ENCODE measurements around the gene AXIN1. TPM values are rescaled to one million over a fixed set of nuclear protein-coding genes. Genes with fewer than 3 reads are reported as not detected.

The AXIN1 gene
- total and polyA plus RNA-seq, 2 of the 8 experiments (the other 6 are each of a cell fraction or from before 2014, with no cell fraction given) = 12.5 to 41.9 TPM

GRCh38 chr16:377419-377951, 25.0 kb upstream of the AXIN1 start (continued):
- no peak for TF ChIP-seq RNF2 (IDR thresholded peaks at IDR 0.05; ENCODE audit: borderline replicate concordance, low read depth, low read length, missing control alignments, poor library complexity, severe bottlenecking)
- no peak for TF ChIP-seq JUND (IDR thresholded peaks at IDR 0.05; ENCODE audit: low read length)
- no peak for TF ChIP-seq SUZ12 (IDR thresholded peaks at IDR 0.05; ENCODE audit: low read length)
- no peak for TF ChIP-seq EP300 (IDR thresholded peaks at IDR 0.05; ENCODE audit: borderline replicate concordance in 1 of 2, low read depth in 2 of 2, low read length in 2 of 2)
- no peak for TF ChIP-seq POU5F1 (IDR thresholded peaks at IDR 0.05; ENCODE audit: low read depth, low read length)
- TF ChIP-seq CBX8 (IDR thresholded peaks at IDR 0.05; ENCODE audit: borderline replicate concordance, low read depth, low read length) = no peak
- TF ChIP-seq PHF8 (conservative IDR thresholded peaks at IDR 0.05; ENCODE audit: low read depth, low read length) = no peak
- TF ChIP-seq KDM1A (IDR thresholded peaks at IDR 0.05; ENCODE audit: borderline replicate concordance, low read length) = no peak
- TF ChIP-seq POLR2A (IDR thresholded peaks at IDR 0.05; ENCODE audit: control extremely low read depth in 1 of 2, low read depth in 2 of 2, low read length in 2 of 2) = no peak
